SK-N-SH (cell line): ENCODE measurements around the gene ATP5F1D.

Experiments
- CTCF ChIP-seq: fragments of 200-600 bp; sonication (generic); IDR thresholded peaks from 2 replicates; pipeline ENCODE4 v1.6.1; 2017; ENCODE audit warnings: antibody characterized with exemption, mild to moderate bottlenecking, moderate library complexity
- EP300 ChIP-seq, 2 experiments: IDR thresholded peaks; 2 replicates each; pipeline versions ENCODE4 v1.4.0 to v1.6.1; 2012; ENCODE audit warnings: borderline replicate concordance in 1 of 2, low read depth in 1 of 2, low read length in 1 of 2
- EZH2phosphoT487 ChIP-seq: fragments of 200-600 bp; sonication (generic); IDR thresholded peaks from 2 replicates; pipeline ENCODE4 v1.6.1; 2017; ENCODE audit warnings: low read depth, mixed run types, mild to moderate bottlenecking, antibody characterized with exemption, moderate library complexity, borderline replicate concordance
- GABPA ChIP-seq: IDR thresholded peaks from 2 replicates; pipeline ENCODE4 v1.4.0; 2012; ENCODE audit warnings: low read depth, mild to moderate bottlenecking
- SMC3 ChIP-seq: IDR thresholded peaks from 2 replicates; pipeline ENCODE4 v1.6.1; 2012; ENCODE audit warnings: low read depth, low read length, improper control_type of control experiment
- YY1 ChIP-seq: IDR thresholded peaks from 2 replicates; pipeline ENCODE4 v1.4.0; 2012; ENCODE audit warnings: low read depth, mild to moderate bottlenecking

DNA sequence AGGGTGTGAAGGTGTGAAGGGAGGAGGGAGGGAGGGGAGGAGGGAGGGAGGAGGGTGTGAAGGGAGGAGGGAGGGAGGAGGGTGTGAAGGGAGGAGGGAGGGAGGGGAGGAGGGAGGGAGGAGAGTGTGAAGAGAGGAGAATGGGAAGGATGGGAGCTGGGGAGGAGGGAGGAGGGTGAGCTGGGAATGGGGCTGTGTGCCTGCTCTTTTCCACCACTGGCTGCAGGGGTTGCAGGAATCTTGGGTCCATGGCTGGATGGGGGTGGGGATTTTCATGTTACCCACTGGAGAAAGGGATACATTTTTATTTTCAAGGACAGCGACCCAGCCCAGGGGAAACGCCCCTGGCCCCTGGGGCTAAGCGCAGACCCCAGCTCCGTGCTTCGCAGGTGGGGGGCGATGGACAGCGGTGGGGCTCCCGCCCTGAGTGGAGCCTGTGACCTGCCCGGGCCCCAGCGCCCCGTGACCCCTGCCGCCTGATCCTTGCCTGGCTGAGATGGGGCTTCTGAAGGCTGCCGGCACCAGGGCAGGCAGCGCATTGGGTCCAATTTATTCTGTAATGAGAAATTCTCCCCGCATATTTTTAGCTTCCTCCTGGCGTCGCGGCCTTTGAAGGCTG, 41.1 kb downstream of the ATP5F1D start:
- no peak for TF ChIP-seq SMC3
- TF ChIP-seq EP300 (IDR thresholded peaks at IDR 0.05; ENCODE audit: borderline replicate concordance in 1 of 2, low read depth in 1 of 2, low read length in 1 of 2): no peak
- TF ChIP-seq YY1: no peak
- no peak for TF ChIP-seq GABPA
- TF ChIP-seq CTCF: no peak
- no peak for TF ChIP-seq EZH2phosphoT487
